Measurements from ENCODE around the gene TNPO3.
"Not testable (repeated sequence)": the region's sequence is repeated elsewhere in the genome, so short reads cannot be mapped to it uniquely, and the experiment has no call there.

The TNPO3 gene

GRCh38 chr7:129021656-129022055 is 33.3 kb downstream of the TNPO3 start:
- in situ Hi-C loops (cut with MboI; ENCODE audit: low sequenced_read_pairs), result no loop called here

DNA sequence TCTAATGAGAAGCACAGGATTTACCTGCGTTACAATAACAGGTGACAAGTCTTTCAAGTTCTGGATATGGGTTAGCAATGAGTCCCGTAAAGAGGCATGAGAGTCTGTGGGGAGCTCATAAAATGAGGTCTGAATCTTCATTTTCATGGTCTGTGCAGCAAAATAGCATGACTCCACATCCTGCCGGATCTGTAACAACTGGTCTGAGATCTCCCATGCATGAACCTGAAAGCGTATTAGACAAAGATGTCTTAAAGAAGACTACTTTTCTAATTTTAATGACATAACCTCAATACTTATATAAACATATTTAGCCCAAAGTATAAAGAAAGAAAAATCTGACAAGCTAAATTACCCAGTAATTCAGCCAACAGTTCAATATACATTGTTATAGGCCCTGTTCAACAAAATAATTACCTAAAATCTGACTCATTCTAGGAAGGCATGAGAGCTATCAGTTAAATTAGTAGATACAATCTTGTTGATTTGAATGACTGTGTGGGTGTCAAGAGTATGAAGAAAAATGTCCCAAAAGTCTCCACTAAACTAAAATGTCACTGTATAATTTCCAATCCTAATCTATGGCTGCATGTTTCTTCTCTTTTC is 36.9 kb downstream of the TNPO3 start:
- in situ Hi-C loops (cut with MboI; ENCODE audit: low sequenced_read_pairs), result no loop called here

- in situ Hi-C loops (cut with MboI; ENCODE audit: low sequenced_read_pairs), result no loop called here
Measured at GRCh38 chr7:129017264-129017663, 37.6 kb downstream of the TNPO3 start.

GRCh38 chr7:129014501-129015101 is 40.3 kb downstream of the TNPO3 start:
- in situ Hi-C loops (cut with MboI; ENCODE audit: low sequenced_read_pairs), result no loop called here

GRCh38 chr7:129013048-129013724 is 41.7 kb downstream of the TNPO3 start:
- in situ Hi-C loops (cut with MboI; ENCODE audit: low sequenced_read_pairs), result no loop called here

- in situ Hi-C loops (cut with MboI; ENCODE audit: low sequenced_read_pairs), result no loop called here
Measured at GRCh38 chr7:129012641-129013040, 42.3 kb downstream of the TNPO3 start.

DNA sequence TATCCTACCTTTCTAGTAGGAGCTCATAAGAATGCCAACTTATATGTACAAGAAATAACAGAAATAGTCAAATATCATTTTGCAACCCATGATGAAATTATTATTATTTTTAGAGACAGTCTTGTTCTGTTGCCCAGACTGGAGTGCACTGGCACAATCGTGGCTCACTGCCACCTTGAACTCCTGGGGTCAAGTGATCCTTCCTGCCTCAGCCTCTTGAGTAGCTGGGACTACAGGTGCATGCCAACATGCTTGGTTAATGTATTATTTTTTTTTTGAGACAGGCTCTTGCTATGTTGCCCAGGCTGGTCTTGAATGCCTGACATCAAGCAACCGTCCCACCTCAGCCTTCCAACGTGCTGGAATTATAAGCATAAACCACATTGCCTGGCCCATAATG is 44.8 kb downstream of the TNPO3 start:
- in situ Hi-C loops (cut with MboI; ENCODE audit: low sequenced_read_pairs), result no loop called here

GRCh38 chr7:129009437-129009836 is 45.5 kb downstream of the TNPO3 start:
- in situ Hi-C loops (cut with MboI; ENCODE audit: low sequenced_read_pairs), result no loop called here

DNA sequence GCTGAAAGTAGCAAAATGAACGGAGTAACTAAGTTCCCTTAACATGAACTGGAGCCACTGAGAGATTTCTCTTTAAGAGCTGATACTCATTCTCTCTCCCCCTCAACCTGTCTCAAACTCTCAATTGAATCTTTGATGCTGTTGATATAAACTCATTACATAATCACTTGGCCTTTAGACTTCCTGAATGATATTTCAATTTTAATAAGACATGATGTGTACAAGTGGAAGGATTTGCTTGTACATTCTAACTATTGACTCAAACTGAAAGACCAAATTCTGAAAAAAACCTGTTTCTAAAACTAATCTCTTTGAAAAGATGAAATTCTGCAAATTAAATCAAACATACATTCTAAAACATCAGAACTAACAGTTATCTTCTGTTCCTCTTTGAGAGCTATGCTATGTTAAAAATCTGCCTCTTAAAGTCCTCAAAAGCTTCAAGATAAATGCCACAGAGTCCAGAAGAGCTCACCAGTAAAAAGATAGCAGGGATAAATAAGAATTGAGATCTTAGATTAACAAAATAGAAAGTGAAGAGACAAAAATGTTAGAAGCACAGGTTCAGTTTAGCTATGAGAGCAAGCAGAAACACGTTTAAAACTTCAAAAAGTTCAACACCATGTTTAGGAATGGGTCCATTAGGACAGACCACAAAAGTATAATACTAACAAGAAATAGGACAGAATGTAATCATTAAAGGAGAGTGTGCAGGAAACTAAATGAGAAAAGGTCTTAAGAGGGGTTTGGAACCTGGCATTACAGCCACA is 46.1 kb downstream of the TNPO3 start:
- in situ Hi-C loops (cut with MboI; ENCODE audit: low sequenced_read_pairs), result no loop called here

- in situ Hi-C loops (cut with MboI; ENCODE audit: low sequenced_read_pairs), result no loop called here
Measured at GRCh38 chr7:129007572-129007971, 47.3 kb downstream of the TNPO3 start.

GRCh38 chr7:129006636-129007414 is 48.1 kb downstream of the TNPO3 start:
- in situ Hi-C loops (cut with MboI; ENCODE audit: low sequenced_read_pairs), result no loop called here

DNA sequence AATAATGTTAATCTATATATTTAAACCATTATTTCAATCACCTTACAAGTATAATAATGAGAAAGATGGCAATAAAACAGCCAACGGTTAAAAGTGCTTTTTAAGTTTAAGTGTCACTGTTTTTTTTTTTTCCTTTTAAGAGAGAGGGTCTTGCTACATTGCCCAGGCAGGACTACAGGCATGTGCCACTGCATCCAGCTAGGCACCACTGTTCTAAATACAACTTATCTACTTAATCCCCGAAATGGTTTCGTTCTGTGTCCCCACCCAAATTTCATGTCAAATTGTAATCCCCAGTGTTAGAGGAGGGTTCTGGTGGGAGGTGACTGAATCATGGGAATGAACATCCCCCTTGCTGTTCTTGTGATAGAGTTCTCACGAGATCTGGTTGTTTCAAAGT is 49.7 kb downstream of the TNPO3 start:
- in situ Hi-C loops (cut with MboI; ENCODE audit: low sequenced_read_pairs), result no loop called here

DNA sequence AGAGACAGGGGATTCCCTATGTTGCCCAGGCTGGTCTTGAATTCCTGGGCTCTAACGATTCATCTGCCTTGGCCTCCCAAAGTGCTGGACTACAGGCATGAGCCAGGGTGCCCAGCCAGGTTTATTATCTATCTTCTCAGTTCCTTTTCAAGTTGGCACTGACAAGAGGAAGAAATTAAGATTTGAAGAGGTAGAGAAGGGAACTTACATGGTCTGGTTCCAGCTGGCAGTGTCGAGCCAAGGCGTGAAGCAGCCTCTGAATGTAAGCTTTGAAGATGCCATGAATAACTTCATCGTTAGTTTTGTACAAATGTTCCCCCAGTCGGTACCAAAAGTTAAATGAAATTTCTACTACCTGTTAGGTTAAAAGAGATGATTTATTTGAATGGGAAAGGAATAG is 57.7 kb downstream of the TNPO3 start:
- in situ Hi-C loops (cut with MboI; ENCODE audit: low sequenced_read_pairs), result no loop called here

DNA sequence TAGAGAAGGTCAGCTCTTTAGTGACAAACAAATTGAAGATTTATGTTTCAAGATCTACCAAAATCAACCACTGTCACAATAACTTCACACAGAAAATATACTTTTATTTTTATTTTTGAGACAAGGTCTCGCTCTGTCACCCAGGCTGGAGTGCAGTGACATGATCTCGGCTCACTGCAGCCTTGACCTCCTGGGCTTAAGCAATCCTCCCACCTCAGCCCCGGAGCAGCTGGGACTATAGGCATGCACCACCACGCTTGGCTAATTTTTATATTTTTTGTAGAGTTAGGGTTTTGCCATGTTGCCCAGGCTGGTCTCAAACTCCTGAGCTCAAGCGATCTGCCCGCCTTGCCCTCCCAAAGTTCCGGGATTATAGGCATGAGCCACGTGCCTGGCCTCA is 60.4 kb downstream of the TNPO3 start:
- in situ Hi-C loops (cut with MboI; ENCODE audit: low sequenced_read_pairs), result not testable (repeated sequence)

DNA sequence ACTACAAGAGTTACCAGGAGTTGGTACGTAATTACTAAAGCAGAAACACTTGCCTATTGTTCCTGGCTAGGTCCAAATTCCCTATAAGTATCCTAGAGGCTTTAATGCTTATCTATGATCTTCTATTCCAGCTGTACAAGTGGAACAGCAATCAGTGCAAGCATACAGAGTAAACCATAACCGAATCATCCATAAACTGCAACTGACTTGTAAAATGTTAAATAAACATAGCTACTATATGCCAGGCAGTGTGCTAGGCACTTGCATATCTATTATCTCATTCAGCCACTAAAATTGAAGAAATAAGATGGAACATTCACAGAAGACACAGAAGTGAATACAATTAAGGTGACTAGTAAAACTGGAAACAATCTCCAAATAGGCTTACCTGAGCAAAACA is 61.5 kb downstream of the TNPO3 start:
- in situ Hi-C loops (cut with MboI; ENCODE audit: low sequenced_read_pairs), result no loop called here

GRCh38 chr7:128989961-128990360 is 65.0 kb downstream of the TNPO3 start:
- in situ Hi-C loops (cut with MboI; ENCODE audit: low sequenced_read_pairs), result no loop called here

DNA sequence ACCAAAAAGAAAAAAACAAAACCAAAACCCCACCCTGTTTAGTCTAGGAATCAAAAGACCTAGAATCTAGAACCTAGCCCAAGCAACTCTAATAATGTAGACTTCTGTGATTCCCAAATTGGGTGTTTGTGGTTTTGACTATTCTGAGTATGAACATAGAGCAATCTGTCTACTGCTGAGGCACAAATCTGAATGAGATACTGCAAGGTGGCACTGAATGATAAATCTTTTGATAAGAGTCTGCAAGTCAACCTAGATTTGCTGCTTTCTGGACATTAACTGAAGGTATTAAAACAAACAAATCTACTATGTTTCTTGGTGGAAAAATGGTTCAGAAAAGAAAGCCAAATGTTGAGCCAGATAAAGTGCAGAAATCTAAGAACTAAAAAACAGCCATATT is 66.5 kb downstream of the TNPO3 start:
- in situ Hi-C loops (cut with MboI; ENCODE audit: low sequenced_read_pairs), result no loop called here

DNA sequence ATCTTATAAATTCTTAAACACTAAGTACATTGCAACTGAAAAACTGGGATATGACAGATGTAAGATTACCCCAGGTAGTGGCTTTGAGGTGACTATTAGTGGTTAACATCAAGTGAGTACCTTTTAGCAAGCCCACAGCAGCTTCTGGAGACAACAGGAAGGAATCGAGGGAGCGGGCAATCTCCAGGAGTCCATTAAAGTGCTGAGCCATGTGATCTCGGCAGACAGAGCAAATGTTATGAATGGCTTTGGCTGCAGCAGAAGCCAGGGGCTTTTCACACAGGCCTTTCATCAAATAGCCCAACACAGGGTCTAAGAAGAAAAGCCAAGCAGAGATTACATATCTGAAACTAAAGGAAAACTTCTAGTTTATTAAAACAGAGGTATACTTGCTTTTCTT is 68.3 kb downstream of the TNPO3 start:
- in situ Hi-C loops (cut with MboI; ENCODE audit: low sequenced_read_pairs), result no loop called here

DNA sequence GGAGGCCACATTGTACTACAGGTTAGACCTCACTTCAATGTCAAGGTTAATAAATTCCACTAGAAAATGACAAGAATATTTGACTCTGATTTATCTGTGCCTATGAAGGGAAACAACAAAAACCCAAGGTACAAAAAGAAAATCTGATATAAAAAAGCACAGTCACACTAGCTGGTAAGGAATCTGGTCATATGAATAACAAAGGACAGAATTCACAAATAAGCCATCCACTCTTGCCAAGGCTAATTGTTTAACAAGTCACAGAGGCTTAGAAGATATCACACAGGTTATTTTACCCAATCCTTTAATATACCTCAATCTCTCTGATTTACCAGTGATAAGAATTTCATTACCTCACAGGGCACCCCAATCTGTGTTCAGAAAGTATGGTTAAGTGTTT is 69.3 kb downstream of the TNPO3 start:
- in situ Hi-C loops (cut with MboI; ENCODE audit: low sequenced_read_pairs), result no loop called here

- in situ Hi-C loops (cut with MboI; ENCODE audit: low sequenced_read_pairs), result no loop called here
Measured at GRCh38 chr7:128982105-128982504, 72.8 kb downstream of the TNPO3 start.

Data from HL-60/S4 (cell line).